GM21786 (cell line): ENCODE results near the gene FAM3D.
"Not testable (repeated sequence)": the region's sequence is repeated elsewhere in the genome, so short reads cannot be mapped to it uniquely, and the experiment has no call there.

ENCODE experiments used
- ATAC-seq: cut with Tn5 transposase; IDR thresholded peaks from one replicate; pipeline ENCODE4 v1.9.1; 2021; ENCODE audit not compliant: unreplicated experiment

The FAM3D gene

GRCh38 chr3:58666683-58667082 lies at the start of gene FAM3D:
TSS of gene FAM3D (minus strand) at chr3:58666774. CDS start at chr3:58655563, 11,211 bp downstream.
- no peak for ATAC-seq

GRCh38 chr3:58713715-58714401 lies 47.3 kb upstream of the FAM3D start:
- no peak for ATAC-seq

GRCh38 chr3:58711871-58712270 lies 45.3 kb upstream of the FAM3D start:
- ATAC-seq, result no peak

- ATAC-seq, result not testable (repeated sequence)
Measured at GRCh38 chr3:58708983-58709382, 42.4 kb upstream of the FAM3D start.

- no peak for ATAC-seq
Measured at GRCh38 chr3:58708116-58708791, 41.7 kb upstream of the FAM3D start.

GRCh38 chr3:58707390-58707930 lies 40.9 kb upstream of the FAM3D start:
- no peak for ATAC-seq

- ATAC-seq, result no peak
Measured at GRCh38 chr3:58706395-58707167, 40.0 kb upstream of the FAM3D start.

- no peak for ATAC-seq
Measured at GRCh38 chr3:58704745-58705144, 38.2 kb upstream of the FAM3D start.

GRCh38 chr3:58704304-58704703 lies 37.7 kb upstream of the FAM3D start:
- not testable (repeated sequence) for ATAC-seq

- ATAC-seq, result no peak
Measured at GRCh38 chr3:58698246-58698645, 31.7 kb upstream of the FAM3D start.

- ATAC-seq, result peak; percentile 51
Measured at GRCh38 chr3:58697561-58697960, 31.0 kb upstream of the FAM3D start.

- ATAC-seq, result not testable (repeated sequence)
Measured at GRCh38 chr3:58696813-58697212, 30.2 kb upstream of the FAM3D start.

GRCh38 chr3:58696093-58696492 lies 29.5 kb upstream of the FAM3D start:
- no peak for ATAC-seq

GRCh38 chr3:58695284-58695683 lies 28.7 kb upstream of the FAM3D start:
- ATAC-seq, result not testable (repeated sequence)

GRCh38 chr3:58693940-58694850 lies 27.6 kb upstream of the FAM3D start:
- ATAC-seq, result no peak

GRCh38 chr3:58692484-58692883 lies 25.9 kb upstream of the FAM3D start:
- no peak for ATAC-seq

GRCh38 chr3:58691997-58692396 lies 25.4 kb upstream of the FAM3D start:
- no peak for ATAC-seq

GRCh38 chr3:58690490-58690889 lies 23.9 kb upstream of the FAM3D start:
- ATAC-seq, result no peak

GRCh38 chr3:58688574-58688973 lies 22.0 kb upstream of the FAM3D start:
- ATAC-seq, result no peak

- ATAC-seq, result no peak
Measured at GRCh38 chr3:58686847-58687246, 20.3 kb upstream of the FAM3D start.
